Sigmoid colon (tissue), 4 donors: Measurements from ENCODE around the gene PRKD2.

Experiments
- EP300 ChIP-seq, 4 donors: sonication (generic); formaldehyde crosslinking; IDR thresholded peaks; one replicate each; pipeline ENCODE4 v1.6.1; 2017; ENCODE audit warnings: antibody characterized with exemption in 4 of 4
- POLR2A ChIP-seq, 2 donors: fragments of 450-650 bp; IDR thresholded peaks; one replicate each; pipeline ENCODE4 v1.6.1; 2016; ENCODE audit warnings: antibody characterized with exemption in 2 of 2, mild to moderate bottlenecking in 2 of 2, moderate library complexity in 2 of 2
- POLR2AphosphoS5 ChIP-seq, 4 donors: sonication (generic); formaldehyde crosslinking; IDR thresholded peaks; one replicate each; pipeline ENCODE4 v1.6.1; 2017; ENCODE audit warnings: antibody characterized with exemption in 4 of 4
- TF ChIP-seq, protein P1 (sequence below), 4 experiments: fragments of 450-650 bp in 3 of 4; fragments of 200-600 bp in 1 of 4; IDR thresholded peaks; one replicate each; pipeline ENCODE4 v1.5.1; 2016 to 2019; ENCODE audit warnings: antibody characterized with exemption in 4 of 4, mild to moderate bottlenecking in 3 of 4, moderate library complexity in 2 of 4

DNA sequence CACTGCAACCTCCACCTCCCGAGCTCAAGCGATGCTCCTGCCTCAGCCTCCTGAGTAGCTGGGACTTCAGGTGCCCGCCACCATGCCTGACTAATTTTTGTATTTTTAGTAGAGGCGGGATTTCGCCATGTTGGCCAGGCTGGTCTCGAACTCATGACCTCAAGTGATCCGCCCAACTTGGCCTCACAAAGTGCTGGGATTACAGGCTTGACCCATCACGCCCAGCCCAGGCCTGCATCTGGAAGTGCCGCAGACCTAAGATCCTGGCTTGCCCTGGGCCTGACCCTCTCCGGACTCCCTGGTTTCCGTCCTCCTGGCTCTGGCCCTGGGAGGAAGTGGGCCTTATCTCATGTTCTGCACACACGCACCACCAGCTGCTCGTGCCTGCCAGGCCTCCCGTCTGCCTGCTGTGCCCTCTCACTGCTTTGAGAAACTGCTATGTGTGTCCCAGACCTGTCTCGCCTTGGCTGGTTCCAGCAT is 87.3 kb downstream of the PRKD2 start:
- TF ChIP-seq POLR2A (IDR thresholded peaks at IDR 0.05) (no peak), POLR2AphosphoS5 (IDR thresholded peaks at IDR 0.05) (peak in 1 of 4 donors; percentile 13), EP300 (IDR thresholded peaks at IDR 0.05) (no peak)
- TF ChIP-seq, protein P1, sequence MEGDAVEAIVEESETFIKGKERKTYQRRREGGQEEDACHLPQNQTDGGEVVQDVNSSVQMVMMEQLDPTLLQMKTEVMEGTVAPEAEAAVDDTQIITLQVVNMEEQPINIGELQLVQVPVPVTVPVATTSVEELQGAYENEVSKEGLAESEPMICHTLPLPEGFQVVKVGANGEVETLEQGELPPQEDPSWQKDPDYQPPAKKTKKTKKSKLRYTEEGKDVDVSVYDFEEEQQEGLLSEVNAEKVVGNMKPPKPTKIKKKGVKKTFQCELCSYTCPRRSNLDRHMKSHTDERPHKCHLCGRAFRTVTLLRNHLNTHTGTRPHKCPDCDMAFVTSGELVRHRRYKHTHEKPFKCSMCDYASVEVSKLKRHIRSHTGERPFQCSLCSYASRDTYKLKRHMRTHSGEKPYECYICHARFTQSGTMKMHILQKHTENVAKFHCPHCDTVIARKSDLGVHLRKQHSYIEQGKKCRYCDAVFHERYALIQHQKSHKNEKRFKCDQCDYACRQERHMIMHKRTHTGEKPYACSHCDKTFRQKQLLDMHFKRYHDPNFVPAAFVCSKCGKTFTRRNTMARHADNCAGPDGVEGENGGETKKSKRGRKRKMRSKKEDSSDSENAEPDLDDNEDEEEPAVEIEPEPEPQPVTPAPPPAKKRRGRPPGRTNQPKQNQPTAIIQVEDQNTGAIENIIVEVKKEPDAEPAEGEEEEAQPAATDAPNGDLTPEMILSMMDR (IDR thresholded peaks at IDR 0.05): no peak
